GM10266 (cell line): Measurements from ENCODE around the gene CNN2.
A peak's percentile ranks its signal among the peaks of the same experiment; 100 is the strongest.

ENCODE experiments used
- DNase-seq: peaks from one replicate; pipeline ENCODE4 v3.0.0; 2012; ENCODE audit errors: extremely low spot score
- TF ChIP-seq, protein P1 (sequence below): IDR thresholded peaks from 2 replicates; pipeline ENCODE4 v1.5.1; 2012; ENCODE audit warnings: mild to moderate bottlenecking, low read depth; ENCODE audit not compliant: control insufficient read depth, insufficient read depth; ENCODE audit errors: missing control alignments

Gene CNN2

DNA sequence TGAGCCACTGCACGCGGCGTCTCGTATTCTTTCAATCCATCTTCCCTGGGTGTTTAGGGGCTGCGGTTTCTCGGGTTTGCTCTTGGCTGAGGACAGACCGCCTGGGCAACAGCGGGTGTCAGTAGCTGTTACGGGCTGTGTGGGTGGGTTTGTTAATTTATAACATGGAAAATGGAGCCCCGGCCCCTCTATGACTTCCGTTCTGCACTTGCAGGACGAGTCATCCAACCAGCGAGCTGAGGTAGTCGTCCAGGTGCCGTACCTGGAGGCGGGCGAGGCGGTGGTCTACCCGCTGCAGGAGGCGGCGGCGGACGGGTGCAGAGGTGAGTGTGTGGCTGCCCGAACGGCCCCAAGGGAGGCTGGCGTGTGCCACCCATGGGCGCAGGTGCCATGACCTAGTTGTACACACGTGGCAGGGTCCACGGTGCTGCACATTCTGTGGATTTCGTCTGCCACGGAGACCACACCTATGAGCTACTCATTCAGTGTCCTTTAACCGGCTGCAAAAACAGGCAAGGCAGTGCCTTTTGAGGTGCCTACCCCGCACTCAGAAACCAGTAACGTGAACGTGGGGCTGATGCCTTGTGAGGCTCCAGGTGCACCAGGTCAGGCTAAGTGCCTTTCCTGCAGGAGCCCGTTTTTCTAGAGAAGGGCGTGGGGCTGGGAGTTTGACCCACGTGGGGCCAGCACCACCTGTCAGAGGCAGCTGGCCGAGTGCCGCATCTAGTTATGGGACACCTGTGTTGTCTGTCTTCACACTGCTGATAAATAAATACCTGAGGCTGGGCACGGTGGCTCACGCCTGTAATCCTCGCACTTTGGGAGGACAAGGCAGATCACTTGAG is 57.8 kb downstream of the CNN2 start:
- no peak for DNase-seq
- TF ChIP-seq, protein P1, sequence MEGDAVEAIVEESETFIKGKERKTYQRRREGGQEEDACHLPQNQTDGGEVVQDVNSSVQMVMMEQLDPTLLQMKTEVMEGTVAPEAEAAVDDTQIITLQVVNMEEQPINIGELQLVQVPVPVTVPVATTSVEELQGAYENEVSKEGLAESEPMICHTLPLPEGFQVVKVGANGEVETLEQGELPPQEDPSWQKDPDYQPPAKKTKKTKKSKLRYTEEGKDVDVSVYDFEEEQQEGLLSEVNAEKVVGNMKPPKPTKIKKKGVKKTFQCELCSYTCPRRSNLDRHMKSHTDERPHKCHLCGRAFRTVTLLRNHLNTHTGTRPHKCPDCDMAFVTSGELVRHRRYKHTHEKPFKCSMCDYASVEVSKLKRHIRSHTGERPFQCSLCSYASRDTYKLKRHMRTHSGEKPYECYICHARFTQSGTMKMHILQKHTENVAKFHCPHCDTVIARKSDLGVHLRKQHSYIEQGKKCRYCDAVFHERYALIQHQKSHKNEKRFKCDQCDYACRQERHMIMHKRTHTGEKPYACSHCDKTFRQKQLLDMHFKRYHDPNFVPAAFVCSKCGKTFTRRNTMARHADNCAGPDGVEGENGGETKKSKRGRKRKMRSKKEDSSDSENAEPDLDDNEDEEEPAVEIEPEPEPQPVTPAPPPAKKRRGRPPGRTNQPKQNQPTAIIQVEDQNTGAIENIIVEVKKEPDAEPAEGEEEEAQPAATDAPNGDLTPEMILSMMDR, result no peak

DNA sequence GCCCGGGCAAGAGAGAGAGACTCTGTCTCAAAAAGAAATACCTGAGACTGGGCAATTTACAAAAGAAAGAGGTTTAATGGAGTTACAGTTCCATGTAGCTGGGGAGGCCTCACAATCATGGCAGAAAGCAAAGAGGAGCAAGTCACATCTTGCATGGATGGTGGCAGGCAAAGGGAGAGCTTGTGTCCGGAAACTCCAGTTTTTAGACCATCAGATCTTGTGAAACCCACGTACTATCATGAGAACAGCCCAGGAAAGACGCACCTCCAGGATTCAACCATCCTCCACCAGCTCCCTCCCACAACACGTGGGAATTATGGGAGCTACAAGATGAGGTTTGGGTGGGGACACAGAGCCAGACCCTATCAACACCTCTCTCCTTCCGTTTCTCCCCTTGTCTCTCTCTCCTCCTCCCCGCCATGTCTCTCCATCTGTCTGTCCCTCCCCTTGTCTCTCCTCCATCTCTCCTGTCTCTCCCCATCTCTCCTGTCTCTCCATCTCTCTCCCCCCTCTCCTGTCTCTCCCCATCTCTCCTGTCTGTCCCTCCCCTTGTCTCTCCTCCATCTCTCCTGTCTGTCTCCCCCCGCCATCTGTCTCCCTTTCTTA is 58.7 kb downstream of the CNN2 start:
- TF ChIP-seq, protein P1, result no peak
- no peak for DNase-seq

DNA sequence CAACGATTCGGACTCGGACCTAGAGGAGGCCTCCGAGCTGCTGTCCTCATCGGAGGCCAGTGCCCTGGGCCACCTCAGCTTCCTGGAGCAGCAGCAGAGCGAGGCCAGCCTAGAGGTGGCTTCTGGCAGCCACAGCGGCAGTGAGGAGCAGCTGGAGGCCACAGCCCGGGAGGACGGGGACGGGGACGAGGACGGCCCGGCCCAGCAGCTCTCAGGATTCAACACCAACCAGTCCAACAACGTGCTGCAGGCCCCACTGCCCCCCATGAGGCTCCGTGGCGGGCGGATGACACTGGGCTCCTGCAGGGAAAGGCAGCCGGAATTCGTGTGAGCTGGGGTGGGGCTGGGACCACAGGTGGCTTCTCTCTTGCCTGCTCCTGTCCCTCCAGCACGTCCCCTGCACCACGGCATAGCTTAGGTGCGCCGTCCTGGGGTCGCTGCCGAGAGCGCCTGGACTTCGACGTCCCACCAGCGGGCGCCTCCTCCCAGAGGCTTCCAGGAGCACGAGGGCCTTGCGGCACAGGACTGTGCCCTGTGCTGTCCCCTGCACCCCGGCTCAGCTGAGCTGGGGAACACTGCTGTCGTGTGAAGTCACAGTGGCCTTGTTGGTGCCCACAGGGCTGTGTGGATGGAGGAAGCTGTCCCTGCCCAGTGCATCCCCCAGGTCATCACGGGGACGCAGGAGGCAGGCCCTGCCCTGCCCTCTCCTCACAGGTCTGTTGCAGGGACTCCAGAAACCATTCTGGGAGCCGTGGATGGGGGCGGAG is 59.5 kb downstream of the CNN2 start:
- TF ChIP-seq, protein P1, result no peak
- DNase-seq, result no peak

DNA sequence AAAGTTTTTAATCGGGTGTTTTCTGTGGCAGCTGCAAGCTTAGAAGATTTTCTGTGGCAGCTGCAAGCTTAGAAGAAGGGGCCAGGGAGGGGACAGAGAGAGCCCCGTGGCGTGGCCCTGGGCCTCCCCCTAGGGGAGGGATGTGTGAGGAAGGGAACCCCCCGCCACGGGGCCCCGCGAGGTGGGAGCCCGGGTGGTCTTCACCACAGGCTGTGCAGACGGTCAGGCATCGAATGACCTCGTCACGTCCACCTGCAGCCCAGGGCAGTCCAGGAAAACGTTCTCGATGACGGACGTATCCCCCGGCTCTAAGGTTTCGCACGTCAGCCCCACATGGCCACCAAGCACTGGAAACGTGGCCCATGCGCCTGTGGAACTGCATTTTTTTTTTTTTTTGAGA is 60.2 kb downstream of the CNN2 start:
- TF ChIP-seq, protein P1, result no peak

DNA sequence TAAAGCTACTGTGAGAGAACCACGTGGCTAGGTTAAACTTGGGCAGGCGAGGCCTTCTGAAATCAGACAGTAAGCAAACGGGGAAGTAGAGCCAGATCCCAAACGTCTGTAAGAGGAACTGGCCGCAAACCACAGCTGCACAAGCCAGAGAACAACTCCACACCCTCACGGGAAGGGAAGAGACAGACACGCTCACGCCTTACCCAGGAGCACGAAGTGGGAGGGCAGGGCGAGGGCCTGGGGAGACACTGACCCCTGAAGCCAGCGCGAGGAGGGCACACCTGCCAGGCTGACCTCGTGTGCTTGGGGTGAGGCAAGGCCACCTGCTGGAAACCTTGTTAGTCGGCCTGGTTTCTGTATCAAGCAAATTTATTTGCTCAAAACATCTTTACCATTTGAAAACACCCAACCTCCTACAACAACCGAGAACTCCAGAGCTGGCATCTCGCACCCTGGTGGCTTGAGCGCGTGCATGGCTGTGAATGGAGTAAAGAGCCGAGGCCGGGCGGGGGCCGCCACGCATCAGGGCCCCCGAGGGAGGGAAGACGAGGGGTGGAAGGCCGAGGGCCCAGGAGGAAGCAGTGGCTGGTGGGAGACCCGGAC is 61.5 kb downstream of the CNN2 start:
- TF ChIP-seq, protein P1, result peak; percentile 31
- DNase-seq, result no peak

More for the DNA sequence above, 60.2 kb downstream of the CNN2 start:
- DNase-seq, result no peak

DNA sequence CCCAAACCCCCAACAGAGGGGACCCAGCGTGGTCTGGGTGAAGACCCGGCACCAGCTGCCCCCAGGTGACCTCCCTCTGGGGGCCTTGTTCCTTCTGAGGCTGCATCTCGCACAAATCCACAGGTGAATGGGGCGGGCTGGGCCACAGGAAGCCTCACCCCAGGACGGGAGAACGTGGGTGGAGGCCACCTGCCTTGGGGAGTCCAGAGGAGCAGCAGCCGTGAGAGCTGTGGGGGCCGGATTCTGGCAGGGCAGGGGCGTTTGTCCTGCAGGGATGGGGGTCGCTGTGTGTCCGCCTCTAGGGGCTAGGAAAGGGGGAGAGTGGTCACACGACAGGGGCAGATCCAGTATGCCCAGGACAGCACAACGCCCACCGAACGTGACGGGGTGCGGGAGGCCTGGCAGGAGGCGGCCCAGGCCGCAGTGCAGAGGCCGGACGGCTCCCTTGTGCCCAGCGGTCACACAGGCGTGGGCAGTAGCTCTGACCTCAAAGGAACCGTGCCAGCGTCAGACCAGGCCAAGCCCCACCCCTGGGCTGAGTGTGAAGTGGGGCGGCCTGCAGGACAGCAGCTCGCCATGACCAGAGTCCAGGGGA is 62.1 kb downstream of the CNN2 start:
- TF ChIP-seq, protein P1, result no peak
- no peak for DNase-seq
